GM21360 (cell line): ENCODE data around the gene MPPED2.

Experiments
- ATAC-seq: cut with Tn5 transposase; IDR thresholded peaks from one replicate; pipeline ENCODE4 v1.9.1; 2021; ENCODE audit warnings: mild to moderate bottlenecking, moderate library complexity; ENCODE audit not compliant: unreplicated experiment

MPPED2 gene

DNA sequence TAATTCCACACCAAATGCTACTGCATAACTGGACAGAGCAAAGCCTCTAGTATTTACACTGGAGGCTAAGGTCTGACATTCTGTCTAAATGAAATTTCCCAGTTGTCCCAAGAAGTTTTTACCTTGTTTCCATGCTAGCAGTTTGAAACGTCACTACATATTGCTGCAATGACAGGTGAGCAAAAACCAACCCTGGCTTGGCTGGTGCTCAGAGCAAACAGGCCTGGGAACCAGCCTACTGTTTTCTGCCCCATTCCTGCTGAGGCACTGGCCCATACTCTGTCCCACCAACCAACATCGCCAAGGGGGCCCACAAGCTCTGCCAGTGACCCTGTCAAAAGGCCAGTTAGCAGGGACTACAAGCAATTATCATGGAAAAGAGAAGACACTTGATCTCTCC is 131.1 kb downstream of the MPPED2 start:
- ATAC-seq, result no peak

- ATAC-seq, result no peak
Observed at GRCh38 chr11:30454541-30454940, 131.6 kb downstream of the MPPED2 start.

DNA sequence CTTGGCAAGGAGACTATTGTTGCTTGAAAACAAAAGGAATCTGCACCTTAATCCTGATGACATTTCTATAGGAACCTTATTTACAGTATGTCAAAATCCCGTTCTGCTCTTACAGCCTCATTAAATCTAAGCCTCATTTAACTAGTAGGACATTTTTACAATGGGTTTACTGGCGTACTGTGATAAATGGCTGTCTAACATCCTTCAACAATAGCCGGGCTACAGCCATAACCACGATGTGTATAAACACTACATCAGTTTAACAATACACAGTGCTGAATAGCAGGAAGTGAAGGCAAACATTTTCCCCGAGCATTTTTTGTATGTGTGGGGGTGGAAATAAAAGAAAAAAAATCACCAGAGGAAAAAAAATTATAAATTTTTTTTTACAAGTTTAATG is 132.0 kb downstream of the MPPED2 start:
- ATAC-seq, result no peak

- no peak for ATAC-seq
Observed at GRCh38 chr11:30453705-30454104, 132.4 kb downstream of the MPPED2 start.

- ATAC-seq, result no peak
Observed at GRCh38 chr11:30452842-30453241, 133.3 kb downstream of the MPPED2 start.

DNA sequence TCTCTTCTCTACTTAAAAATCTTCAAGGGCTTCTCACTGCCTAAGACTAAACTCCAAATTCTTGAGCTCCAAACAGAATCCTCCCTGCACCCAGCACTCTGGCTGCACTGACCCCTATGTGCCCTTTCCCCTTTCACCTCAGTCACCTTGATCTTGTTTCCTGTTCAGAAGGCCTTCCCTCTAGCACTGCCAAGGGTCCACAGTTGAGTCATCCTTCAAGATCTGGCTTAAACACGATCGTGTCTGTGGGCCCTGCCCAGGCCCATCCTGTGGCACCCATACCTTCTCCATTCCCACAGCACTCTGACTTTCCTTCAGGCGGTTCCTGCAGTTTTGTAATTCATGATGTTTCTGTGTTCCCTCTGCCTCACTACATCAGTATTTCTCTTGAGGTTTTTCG is 134.0 kb downstream of the MPPED2 start:
- ATAC-seq, result no peak

- no peak for ATAC-seq
Observed at GRCh38 chr11:30451626-30452025, 134.5 kb downstream of the MPPED2 start.

DNA sequence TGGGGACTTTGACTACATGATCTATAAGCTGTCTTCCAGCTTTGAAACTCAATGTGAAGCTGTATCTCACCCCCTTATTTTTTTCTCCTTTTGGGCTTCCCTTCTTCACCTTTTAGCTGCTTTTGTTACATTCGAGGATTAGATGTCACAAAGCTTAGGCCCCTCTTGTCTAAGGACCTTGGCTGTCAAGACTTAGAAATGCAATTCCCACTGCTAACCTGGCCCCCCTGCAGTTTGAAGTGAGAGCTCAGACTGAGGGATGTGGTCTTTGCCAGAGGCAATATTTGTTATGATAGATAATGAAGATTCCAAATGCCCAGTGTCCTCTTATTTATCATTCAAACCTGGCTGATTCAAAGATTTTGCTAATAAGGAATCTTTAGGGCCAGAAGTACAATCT is 135.0 kb downstream of the MPPED2 start:
- no peak for ATAC-seq

GRCh38 chr11:30447058-30447640 is 139.0 kb downstream of the MPPED2 start:
- ATAC-seq, result no peak

GRCh38 chr11:30446520-30446919 is 139.6 kb downstream of the MPPED2 start:
- ATAC-seq, result no peak

DNA sequence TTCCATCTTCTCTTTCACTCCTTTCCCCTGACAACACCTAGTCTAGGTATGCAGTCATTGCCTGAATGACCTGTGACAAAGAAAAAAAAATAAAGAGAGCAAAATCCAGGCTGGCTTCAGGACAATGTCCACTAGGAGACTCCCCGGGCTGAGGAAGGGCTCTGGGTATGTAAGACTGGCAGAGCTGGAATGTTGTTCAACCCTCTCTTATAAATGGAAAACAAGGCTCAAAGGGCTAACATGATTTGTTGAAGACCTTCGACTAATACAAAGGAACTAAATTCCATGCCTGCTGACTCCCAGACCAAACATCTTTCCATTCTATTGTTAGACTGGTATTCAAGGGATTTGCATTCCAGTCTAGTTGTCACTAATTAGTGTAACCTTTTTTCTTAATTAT is 141.1 kb downstream of the MPPED2 start:
- no peak for ATAC-seq

DNA sequence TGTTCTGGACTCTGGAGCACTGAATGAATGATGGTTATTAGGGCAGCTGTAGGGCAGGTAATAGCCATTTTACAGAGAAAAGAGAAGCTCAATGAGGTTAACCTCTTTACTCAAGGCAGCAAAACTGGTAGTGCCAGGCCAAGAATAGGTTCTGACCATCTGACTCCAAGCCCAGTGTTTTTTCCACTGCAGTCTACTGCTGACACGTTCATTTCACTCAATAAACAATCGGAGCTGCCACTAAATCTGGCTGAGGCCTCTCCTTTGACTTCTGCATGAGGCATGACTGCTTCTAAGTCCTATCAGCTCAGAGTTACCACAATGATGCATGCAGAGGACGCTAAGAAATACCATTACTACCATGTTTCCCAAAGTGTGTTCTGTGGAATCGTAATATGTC is 145.6 kb downstream of the MPPED2 start:
- ATAC-seq, result no peak

DNA sequence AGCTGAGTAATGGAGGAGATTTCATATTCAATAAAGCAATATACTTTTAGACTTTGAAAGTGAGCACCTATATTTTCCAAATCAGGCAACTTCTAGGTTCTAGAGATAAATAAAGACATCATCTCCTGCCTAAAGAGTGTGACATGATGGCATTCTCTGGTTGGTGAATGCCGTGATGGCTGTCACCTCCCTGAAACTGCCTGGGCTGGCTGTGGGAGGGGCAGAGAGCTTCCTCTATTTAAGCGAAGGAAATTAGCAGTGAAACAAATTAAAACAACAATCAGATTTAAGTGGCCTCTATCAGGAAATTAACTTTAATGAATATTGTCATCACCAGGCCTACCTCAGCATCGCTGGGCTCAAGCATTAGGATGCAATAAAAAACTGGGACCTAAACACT is 149.4 kb downstream of the MPPED2 start:
- ATAC-seq, result no peak

GRCh38 chr11:30435488-30435887 is 150.7 kb downstream of the MPPED2 start:
- ATAC-seq, result no peak

DNA sequence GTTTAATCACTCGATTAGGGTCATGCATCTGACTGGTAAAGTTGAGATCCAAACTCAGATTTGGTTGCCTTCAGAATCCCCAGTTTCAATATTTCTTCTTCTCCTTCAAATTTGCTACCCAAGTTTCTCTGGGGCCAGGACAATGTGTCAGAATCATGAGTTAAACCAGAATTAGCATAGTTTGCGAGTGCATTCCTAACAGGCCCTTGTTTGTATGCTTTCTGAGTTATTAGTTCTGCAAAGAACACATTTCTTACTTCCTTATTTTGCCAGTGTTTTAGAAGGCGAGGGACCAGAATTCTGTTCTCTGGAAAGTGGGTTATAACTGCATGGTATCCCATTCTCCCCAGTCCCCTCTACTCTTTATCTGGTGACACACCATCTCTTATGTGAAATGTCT is 151.3 kb downstream of the MPPED2 start:
- no peak for ATAC-seq

- ATAC-seq, result no peak
Observed at GRCh38 chr11:30433831-30434230, 152.3 kb downstream of the MPPED2 start.

- no peak for ATAC-seq
Observed at GRCh38 chr11:30432716-30433115, 153.4 kb downstream of the MPPED2 start.

DNA sequence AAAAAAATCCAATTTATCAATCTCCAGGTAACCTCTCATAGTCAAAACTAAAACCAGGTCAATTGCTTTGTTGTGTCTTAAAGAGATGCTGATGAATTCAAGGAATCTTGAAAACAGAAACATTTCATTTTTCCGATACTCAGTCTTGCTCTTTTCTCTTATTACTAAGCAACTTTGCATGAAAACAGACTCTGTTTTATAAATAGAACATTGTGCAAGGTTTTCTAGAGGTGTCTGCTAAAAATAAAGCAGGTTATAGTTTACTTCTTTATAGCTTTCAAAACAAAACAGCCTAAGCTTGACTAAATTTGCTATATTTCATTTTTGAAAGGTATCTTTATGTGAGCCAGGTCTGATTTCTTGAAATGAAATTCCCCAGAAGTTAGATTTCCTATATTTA is 154.0 kb downstream of the MPPED2 start:
- peak; percentile 65 for ATAC-seq

DNA sequence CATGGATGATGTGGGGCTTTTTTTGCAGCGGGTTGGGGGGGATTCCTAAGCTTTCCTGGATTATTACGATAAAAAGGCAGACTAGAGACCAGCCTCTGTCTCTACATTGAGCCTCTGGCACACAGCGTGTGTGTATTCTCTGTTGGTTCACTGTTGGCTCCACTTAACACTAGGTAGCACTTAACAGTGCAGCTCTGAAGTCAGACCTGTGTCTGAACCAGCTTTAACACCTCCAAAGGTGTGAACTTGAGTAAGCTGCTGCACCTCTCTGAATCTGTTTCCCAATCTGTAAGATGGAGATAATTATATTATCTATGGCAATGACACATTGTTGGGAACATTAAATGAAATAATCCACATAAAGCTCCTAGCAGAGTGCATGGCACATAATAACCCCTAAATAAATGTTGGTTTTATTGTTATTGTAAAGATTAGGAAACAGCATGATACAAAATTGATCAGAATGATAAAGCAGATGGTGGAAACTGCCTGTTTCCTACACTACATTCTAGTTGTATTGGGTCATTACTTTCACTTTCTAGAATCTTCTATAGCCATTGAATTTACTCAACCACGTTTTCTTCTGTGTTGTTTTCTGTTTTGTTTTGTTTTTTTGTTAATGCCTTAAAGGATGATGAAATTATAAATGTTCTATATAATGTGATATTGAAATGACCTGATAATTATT is 154.9 kb downstream of the MPPED2 start:
- no peak for ATAC-seq

GRCh38 chr11:30429550-30429949 is 156.6 kb downstream of the MPPED2 start:
- ATAC-seq, result no peak

DNA sequence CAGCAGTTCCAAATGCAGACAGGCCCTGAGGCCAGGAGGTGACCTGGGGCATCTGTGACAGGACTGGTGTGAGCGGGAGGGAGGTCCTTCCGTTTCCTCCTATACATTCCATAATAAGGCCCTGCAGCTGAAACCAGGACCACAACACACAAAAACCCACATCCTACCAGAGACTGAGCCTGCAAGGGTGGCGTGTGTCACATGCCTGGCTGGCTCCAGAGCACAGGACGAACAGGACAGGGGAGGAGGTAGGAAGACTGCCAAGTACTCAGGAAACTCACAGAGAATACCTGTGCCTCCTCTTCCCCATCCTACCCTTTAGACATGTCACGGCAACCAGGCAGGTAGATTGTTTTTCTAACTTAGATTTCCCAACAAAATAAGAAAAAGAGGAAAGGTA is 159.4 kb downstream of the MPPED2 start:
- no peak for ATAC-seq

DNA sequence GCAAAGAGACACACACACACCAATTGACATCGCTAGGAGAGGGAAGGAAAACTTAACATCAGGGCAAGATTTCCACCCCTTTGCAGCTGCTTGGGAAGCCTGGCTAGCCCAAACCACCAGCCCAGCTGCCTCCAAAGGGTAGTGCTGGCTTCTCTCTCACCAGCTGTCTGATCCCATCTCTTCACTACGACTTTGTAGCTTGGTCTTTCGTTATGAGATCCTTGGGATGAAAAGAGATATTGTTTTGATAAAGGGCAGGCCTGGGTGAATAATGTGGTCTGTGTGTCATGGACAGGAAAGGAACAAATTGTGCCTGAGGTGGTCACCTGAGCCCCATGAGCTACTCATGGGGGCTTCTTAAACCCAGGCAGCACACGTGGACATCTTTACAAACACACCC is 161.3 kb downstream of the MPPED2 start:
- ATAC-seq, result no peak

- no peak for ATAC-seq
Observed at GRCh38 chr11:30424321-30424720, 161.8 kb downstream of the MPPED2 start.
